H9 (cell line): ENCODE measurements around the gene ALG14. TPM values are rescaled to one million over a fixed set of nuclear protein-coding genes. Genes with fewer than 3 reads are reported as not detected.

ENCODE experiments used
- DNase-seq: peaks from one replicate; pipeline ENCODE4 v3.0.0-alpha.2; 2017
- H2AFZ ChIP-seq: one replicate; pipeline ENCODE4 v1.6.1; 2013; ENCODE audit warnings: mild to moderate bottlenecking, low read length, control low read depth, moderate library complexity
- H2AK5ac ChIP-seq: 2 replicates; pipeline ENCODE4 v1.6.1; 2013; ENCODE audit warnings: low read length, control low read depth, mixed read lengths; ENCODE audit not compliant: insufficient read length
- H2BK120ac ChIP-seq: one replicate; pipeline ENCODE4 v1.6.1; 2013; ENCODE audit warnings: low read depth, mild to moderate bottlenecking, low read length, control low read depth, inconsistent platforms; ENCODE audit not compliant: poor library complexity, severe bottlenecking
- H2BK12ac ChIP-seq: 2 replicates; pipeline ENCODE4 v1.6.1; 2013; ENCODE audit warnings: low read length, control low read depth, mixed read lengths, low read depth; ENCODE audit not compliant: insufficient read length
- H2BK15ac ChIP-seq: 2 replicates; pipeline ENCODE4 v1.6.1; 2013; ENCODE audit warnings: low read depth, low read length, control low read depth
- H2BK20ac ChIP-seq: one replicate; pipeline ENCODE4 v1.6.1; 2013; ENCODE audit warnings: low read depth, mild to moderate bottlenecking, low read length, control low read depth, inconsistent platforms; ENCODE audit not compliant: poor library complexity, severe bottlenecking
- H2BK5ac ChIP-seq: 2 replicates; pipeline ENCODE4 v1.6.1; 2013; ENCODE audit warnings: low read length, control low read depth, mixed read lengths; ENCODE audit not compliant: insufficient read length
- H3K14ac ChIP-seq: 2 replicates; pipeline ENCODE4 v1.6.1; 2013; ENCODE audit warnings: low read length, control low read depth; ENCODE audit not compliant: insufficient read depth
- H3K18ac ChIP-seq: 2 replicates; pipeline ENCODE4 v1.6.1; 2013; ENCODE audit warnings: low read depth, mild to moderate bottlenecking, mixed read lengths, low read length, control low read depth; ENCODE audit not compliant: insufficient read length
- H3K23ac ChIP-seq: 2 replicates; pipeline ENCODE4 v1.6.1; 2013; ENCODE audit warnings: low read length, control low read depth, mixed read lengths, low read depth; ENCODE audit not compliant: insufficient read length
- H3K23me2 ChIP-seq: 2 replicates; pipeline ENCODE4 v1.6.1; 2013; ENCODE audit warnings: low read depth, mild to moderate bottlenecking, mixed read lengths, low read length, control low read depth; ENCODE audit not compliant: insufficient read length, poor library complexity, severe bottlenecking
- H3K27ac ChIP-seq: 2 replicates; pipeline ENCODE4 v1.5.1; 2013; ENCODE audit warnings: low read length, control low read depth, mixed read lengths, low read depth; ENCODE audit not compliant: insufficient read length
- H3K27me3 ChIP-seq: 2 replicates; pipeline ENCODE4 v1.6.1; 2013; ENCODE audit warnings: low read length, control low read depth, inconsistent platforms; ENCODE audit not compliant: insufficient read depth
- H3K4ac ChIP-seq: 2 replicates; pipeline ENCODE4 v1.6.1; 2013; ENCODE audit warnings: low read depth, mild to moderate bottlenecking, control low read depth, inconsistent platforms, low read length, moderate library complexity
- H3K4me1 ChIP-seq: 2 replicates; pipeline ENCODE4 v1.6.1; 2013; ENCODE audit warnings: low read length, control low read depth, inconsistent platforms; ENCODE audit not compliant: insufficient read depth
- H3K4me2 ChIP-seq: 2 replicates; pipeline ENCODE4 v1.6.1; 2013; ENCODE audit warnings: low read length, control low read depth, mixed read lengths; ENCODE audit not compliant: insufficient read length, insufficient read depth
- H3K56ac ChIP-seq: 2 replicates; pipeline ENCODE4 v1.6.1; 2013; ENCODE audit warnings: low read depth, mild to moderate bottlenecking, mixed read lengths, low read length, control low read depth; ENCODE audit not compliant: insufficient read length
- H3K79me1 ChIP-seq: 2 replicates; pipeline ENCODE4 v1.6.1; 2013; ENCODE audit warnings: low read depth, mild to moderate bottlenecking, moderate library complexity, low read length, control low read depth, inconsistent platforms; ENCODE audit not compliant: insufficient read depth, poor library complexity, severe bottlenecking
- H3K79me2 ChIP-seq: 2 replicates; pipeline ENCODE4 v1.6.1; 2013; ENCODE audit warnings: low read length, control low read depth, inconsistent platforms; ENCODE audit not compliant: insufficient read depth
- H3K9ac ChIP-seq: 2 replicates; pipeline ENCODE4 v1.6.1; 2013; ENCODE audit warnings: low read length, control low read depth, mixed read lengths; ENCODE audit not compliant: insufficient read length; ENCODE audit errors: extremely low read depth
- H3K9me3 ChIP-seq: one replicate; pipeline ENCODE4 v1.6.1; 2013; ENCODE audit warnings: low read depth, low read length, inconsistent platforms; ENCODE audit not compliant: control insufficient read depth
- H3T11ph ChIP-seq: one replicate; pipeline ENCODE4 v1.6.1; 2013; ENCODE audit warnings: mild to moderate bottlenecking, low read length, control low read depth, inconsistent platforms
- H4K20me1 ChIP-seq: one replicate; pipeline ENCODE4 v1.6.1; 2013; ENCODE audit not compliant: control insufficient read depth, insufficient read length, insufficient read depth
- H4K5ac ChIP-seq: 2 replicates; pipeline ENCODE4 v1.6.1; 2013; ENCODE audit warnings: low read depth, mild to moderate bottlenecking, mixed read lengths, low read length, control low read depth; ENCODE audit not compliant: insufficient read length
- H4K8ac ChIP-seq: replicated peaks from 2 replicates; pipeline ENCODE4 v1.6.1; 2013; ENCODE audit warnings: low read length, control low read depth, mixed read lengths, low read depth; ENCODE audit not compliant: insufficient read length
- H4K91ac ChIP-seq: 2 replicates; pipeline ENCODE4 v1.6.1; 2013; ENCODE audit warnings: low read depth, mild to moderate bottlenecking, moderate library complexity, mixed read lengths, low read length, control low read depth; ENCODE audit not compliant: insufficient read length
- H3K27ac Mint-ChIP-seq, 3 experiments: 2 replicates in 2 of 3; 3 replicates in 1 of 3; pipeline ENCODE4 v1.8.0; 2020 to 2021; ENCODE audit warnings: mixed read lengths in 3 of 3, mild to moderate bottlenecking in 1 of 3, moderate library complexity in 1 of 3
- H3K27me3 Mint-ChIP-seq: 2 replicates; pipeline ENCODE4 v1.8.0; 2021; ENCODE audit warnings: low read depth, mild to moderate bottlenecking, moderate library complexity, mixed read lengths
- H3K36me3 Mint-ChIP-seq, 3 experiments: 2 replicates in 2 of 3; 3 replicates in 1 of 3; pipeline ENCODE4 v1.8.0; 2020 to 2021; ENCODE audit warnings: low read depth in 3 of 3, mixed read lengths in 3 of 3; ENCODE audit not compliant: insufficient read depth in 1 of 3
- H3K4me1 Mint-ChIP-seq, 2 experiments: 2 replicates each; pipeline ENCODE4 v1.8.0; 2020; ENCODE audit warnings: mixed read lengths in 2 of 2
- H3K4me3 Mint-ChIP-seq, 2 experiments: 2 replicates in 1 of 2; 3 replicates in 1 of 2; pipeline ENCODE4 v1.8.0; 2020 to 2021; ENCODE audit warnings: mild to moderate bottlenecking in 2 of 2, mixed read lengths in 2 of 2, moderate library complexity in 1 of 2
- H3K9me3 Mint-ChIP-seq, 2 experiments: 2 replicates in 1 of 2; 3 replicates in 1 of 2; pipeline ENCODE4 v1.8.0; 2020; ENCODE audit warnings: mild to moderate bottlenecking in 2 of 2, mixed read lengths in 2 of 2, moderate library complexity in 1 of 2
- WGBS: extraction: QIAGEN DNeasy Blood & Tissue Kit; methylation state at CpG from one replicate; pipeline ENCODE4 v1.1.7; 2013; ENCODE audit warnings: missing lambda C conversion rate, low lambda C conversion rate, mixed read lengths; ENCODE audit not compliant: insufficient read length; ENCODE audit errors: extremely low coverage; 5-methylcytosine and 5-hydroxymethylcytosine counted together
- total RNA-seq: library from RNA; stranded (reverse); gene quantifications from 2 replicates; pipeline ENCODE4 v1.2.1, GENCODE V29; 2021
- TF ChIP-seq, protein P1 (sequence below): fragments of 200-600 bp; sonication (generic); conservative IDR thresholded peaks from 3 replicates; pipeline ENCODE4 v1.8.0; 2021; ENCODE audit warnings: antibody characterized with exemption, mild to moderate bottlenecking

Gene ALG14
- total RNA-seq, 1 experiment from 2014 or later, result 2.5 TPM

DNA sequence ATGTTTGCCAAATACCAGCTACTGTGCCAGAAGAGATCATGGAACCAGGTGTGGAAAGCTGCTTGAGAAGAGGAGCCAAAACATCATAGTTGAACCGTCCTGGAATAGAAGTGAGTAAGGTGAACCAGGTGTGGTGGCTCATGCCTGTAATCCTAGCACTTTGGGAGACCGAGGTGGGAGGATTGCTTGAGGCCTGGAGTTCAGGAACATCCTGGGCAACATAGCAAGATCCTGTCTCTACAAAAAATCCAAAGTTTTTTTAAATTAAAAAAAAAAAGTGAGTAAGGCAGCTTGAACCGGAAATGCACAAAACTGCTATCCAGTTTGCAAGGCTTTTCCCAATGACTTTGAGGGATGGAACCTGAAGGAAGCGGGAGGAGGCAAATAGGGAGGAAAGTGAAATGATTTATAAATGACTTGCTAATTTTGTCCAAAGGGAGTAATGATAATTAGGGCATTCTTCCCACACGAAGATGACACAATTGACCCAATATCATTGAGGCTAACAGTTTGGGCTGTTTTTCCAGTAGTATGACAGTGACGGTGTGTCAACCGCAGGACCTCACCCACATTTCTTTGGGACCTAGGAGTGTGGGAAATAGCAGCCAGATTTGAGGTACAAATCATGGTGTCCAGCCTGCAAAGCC lies 144.3 kb downstream of the ALG14 start:
- peaks cover 47 to 52% of the 10 kb centered on the region in 2 experiments for H3K4me1 Mint-ChIP-seq
- no peak overlapping the region for H2AFZ ChIP-seq
- H4K5ac ChIP-seq, result no peak overlapping the region
- peaks cover 5% of the 10 kb centered on the region for H3K79me1 ChIP-seq
- no peak overlapping the region; the same call in 1 of the 2 replicates for H3K4ac ChIP-seq
- DNase-seq, result no peak
- H3K9me3 ChIP-seq, result no peaks in the 10 kb centered on the region
- no peak overlapping the region for H4K91ac ChIP-seq
- peaks cover 18% of the 10 kb centered on the region for H3K23me2 ChIP-seq
- peaks cover 0 to 2% of the 10 kb centered on the region in 2 experiments; a peak in 1 of 5 replicates for H3K9me3 Mint-ChIP-seq
- peak overlapping the region; percentile 83 for H3K9ac ChIP-seq
- no peak overlapping the region for H4K8ac ChIP-seq
- peak overlapping the region; percentile 69 for H2BK12ac ChIP-seq
- H3K14ac ChIP-seq, result peak overlapping the region; percentile 96; the same call in 1 of the 2 replicates
- peaks cover 17% of the 10 kb centered on the region for H3K79me2 ChIP-seq
- TF ChIP-seq, protein P1, sequence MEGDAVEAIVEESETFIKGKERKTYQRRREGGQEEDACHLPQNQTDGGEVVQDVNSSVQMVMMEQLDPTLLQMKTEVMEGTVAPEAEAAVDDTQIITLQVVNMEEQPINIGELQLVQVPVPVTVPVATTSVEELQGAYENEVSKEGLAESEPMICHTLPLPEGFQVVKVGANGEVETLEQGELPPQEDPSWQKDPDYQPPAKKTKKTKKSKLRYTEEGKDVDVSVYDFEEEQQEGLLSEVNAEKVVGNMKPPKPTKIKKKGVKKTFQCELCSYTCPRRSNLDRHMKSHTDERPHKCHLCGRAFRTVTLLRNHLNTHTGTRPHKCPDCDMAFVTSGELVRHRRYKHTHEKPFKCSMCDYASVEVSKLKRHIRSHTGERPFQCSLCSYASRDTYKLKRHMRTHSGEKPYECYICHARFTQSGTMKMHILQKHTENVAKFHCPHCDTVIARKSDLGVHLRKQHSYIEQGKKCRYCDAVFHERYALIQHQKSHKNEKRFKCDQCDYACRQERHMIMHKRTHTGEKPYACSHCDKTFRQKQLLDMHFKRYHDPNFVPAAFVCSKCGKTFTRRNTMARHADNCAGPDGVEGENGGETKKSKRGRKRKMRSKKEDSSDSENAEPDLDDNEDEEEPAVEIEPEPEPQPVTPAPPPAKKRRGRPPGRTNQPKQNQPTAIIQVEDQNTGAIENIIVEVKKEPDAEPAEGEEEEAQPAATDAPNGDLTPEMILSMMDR, result no peak
- H2BK20ac ChIP-seq, result no peak overlapping the region
- H3K27me3 ChIP-seq, result no peaks in the 10 kb centered on the region
- H3K27ac ChIP-seq, result peak overlapping the region; percentile 92
- no peak overlapping the region for H3T11ph ChIP-seq
- no peak overlapping the region for H3K56ac ChIP-seq
- H3K27ac Mint-ChIP-seq, result peak overlapping the region; percentile 98 to 100 (median 100)
- WGBS, result no CpG with 5 or more reads among the region's 7 CpGs
- H2BK5ac ChIP-seq, result no peak overlapping the region
- H3K4me3 Mint-ChIP-seq, result peak overlapping the region; percentile 85 to 94
- H3K18ac ChIP-seq, result peak overlapping the region; percentile 97
- H3K36me3 Mint-ChIP-seq, result peaks cover 17 to 21% (median 19%) of the 10 kb centered on the region in 3 experiments
- no peak overlapping the region for H3K23ac ChIP-seq
- H4K20me1 ChIP-seq, result no peaks in the 10 kb centered on the region
- 0 out of 2 replicates have a peak overlapping the region, but pooled peaks have one; percentile 9 for H2BK15ac ChIP-seq
- H3K4me2 ChIP-seq, result peak overlapping the region; percentile 76
- H3K4me1 ChIP-seq, result peaks cover 19% of the 10 kb centered on the region; the same call in 1 of the 2 replicates
- no peak overlapping the region for H2AK5ac ChIP-seq
- H2BK120ac ChIP-seq, result peak overlapping the region; percentile 92
- no peaks in the 10 kb centered on the region for H3K27me3 Mint-ChIP-seq
